Stimulated activated CD4-positive, alpha-beta T cell treated with anti-CD3 and anti-CD28 coated beads, Interleukin-2, amount 100 ng/mL, for 24 hours (primary cell): Measurements from ENCODE around the gene IRF3.
A peak's percentile ranks its signal among the peaks of the same experiment; 100 is the strongest.

Source experiments
- DNase-seq, 2 donors: peaks; one replicate each; pipeline ENCODE4 v3.0.0-alpha.2; 2020

The IRF3 gene

GRCh38 chr19:49687150-49687549, 21.5 kb upstream of the IRF3 start:
- no peak for DNase-seq

GRCh38 chr19:49686503-49687088, 20.9 kb upstream of the IRF3 start:
- DNase-seq, result no peak

- DNase-seq, result no peak
These were observed 20.2 kb upstream of the IRF3 start for GRCh38 chr19:49685845-49686332.

DNA sequence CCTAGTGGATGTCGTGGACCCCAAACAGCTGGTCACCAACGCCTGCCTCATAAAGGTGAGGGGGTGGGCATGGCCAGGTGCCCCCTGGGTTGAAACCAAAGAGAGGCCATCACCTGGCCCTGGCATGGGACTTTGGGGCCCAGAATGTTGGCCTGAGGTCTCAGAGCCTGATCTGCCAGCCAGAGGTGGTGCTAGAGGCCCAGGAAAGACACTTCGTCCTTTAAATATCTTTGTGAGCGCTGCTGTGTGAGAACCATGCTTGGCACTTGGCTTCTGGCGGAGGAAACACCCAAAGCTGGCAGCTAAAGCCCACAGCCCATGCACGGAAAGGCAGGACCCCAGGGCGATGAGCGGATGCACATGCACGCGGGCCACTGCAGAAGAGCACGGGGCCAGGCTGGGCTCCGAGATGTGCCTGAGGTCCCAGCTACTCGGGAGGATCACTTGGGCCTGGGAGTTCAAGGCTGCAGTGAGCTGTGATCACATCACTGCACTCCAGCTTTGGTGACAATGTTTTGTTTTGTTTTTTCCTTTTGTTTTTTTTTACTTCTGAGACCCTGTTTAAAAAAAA, 19.4 kb upstream of the IRF3 start:
- no peak for DNase-seq

DNA sequence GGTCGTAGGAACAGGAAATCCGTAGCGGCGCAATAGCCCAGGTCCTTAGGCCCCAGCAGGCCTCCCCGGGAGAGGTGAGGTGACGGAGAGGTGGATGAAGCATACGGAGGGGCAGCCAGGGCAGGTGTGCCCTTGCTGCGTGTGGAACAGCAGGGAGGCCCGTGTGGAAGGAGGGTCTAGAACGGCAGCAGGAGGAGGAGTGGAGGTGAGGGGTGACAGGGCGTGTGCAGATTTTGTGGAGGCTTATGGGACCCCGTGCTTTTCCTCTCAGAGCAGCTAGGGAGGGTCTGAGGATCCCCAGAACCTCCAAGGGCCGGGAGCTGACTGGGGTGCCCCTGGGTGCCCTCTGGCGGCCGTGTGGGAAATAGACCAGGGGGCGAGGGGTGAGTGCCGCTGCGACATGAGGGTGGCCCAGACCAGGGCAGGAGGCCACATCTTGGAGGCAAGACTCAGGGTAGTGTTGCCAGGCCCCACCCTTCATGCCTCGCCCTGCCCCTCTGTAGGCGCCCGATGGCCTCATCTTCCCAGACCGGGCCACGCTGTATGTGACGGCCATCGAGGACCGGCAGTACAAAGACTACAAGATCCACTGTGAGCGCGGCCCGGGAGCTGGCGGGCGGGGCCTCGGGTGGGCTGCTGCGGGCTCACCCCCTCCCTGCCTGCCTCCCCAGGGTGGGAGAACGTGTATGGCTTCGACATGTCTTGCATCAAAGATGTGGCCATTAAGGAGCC, 18.8 kb upstream of the IRF3 start:
- no peak for DNase-seq

DNA sequence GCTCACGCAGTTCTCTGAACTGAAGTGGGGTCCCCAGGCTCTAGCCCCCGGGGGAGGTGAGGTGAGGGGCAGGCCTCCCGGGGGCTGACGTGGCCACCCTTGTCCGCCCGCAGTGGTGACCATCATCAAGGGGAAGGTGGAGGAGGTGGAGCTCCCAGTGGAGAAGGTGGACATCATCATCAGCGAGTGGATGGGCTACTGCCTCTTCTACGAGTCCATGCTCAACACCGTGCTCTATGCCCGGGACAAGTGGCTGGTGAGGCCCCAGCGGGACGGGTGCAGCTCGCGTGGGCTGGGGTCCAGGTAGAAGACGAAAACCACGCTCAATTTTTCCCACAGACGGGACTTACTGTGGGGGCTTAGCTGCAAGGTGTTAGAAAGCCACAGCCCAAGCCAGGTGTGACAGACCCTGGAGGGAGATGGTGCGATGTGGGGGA, 18.2 kb upstream of the IRF3 start:
- DNase-seq, result no peak

GRCh38 chr19:49682274-49682673, 16.6 kb upstream of the IRF3 start:
- DNase-seq, result no peak

DNA sequence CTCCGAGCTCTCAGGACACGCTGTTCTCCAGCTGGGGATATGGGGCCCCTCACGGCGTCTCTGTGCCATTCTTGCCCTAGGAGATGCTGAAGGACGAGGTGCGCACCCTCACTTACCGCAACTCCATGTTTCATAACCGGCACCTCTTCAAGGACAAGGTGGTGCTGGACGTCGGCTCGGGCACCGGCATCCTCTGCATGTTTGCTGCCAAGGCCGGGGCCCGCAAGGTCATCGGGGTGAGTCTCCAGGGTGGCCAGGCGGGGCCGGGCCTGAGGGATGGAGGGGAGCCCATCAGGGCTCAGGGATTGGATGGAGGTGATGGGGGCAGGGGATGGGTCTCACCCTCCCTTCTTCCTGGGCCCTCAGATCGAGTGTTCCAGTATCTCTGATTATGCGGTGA, 16.2 kb upstream of the IRF3 start:
- no peak for DNase-seq

DNA sequence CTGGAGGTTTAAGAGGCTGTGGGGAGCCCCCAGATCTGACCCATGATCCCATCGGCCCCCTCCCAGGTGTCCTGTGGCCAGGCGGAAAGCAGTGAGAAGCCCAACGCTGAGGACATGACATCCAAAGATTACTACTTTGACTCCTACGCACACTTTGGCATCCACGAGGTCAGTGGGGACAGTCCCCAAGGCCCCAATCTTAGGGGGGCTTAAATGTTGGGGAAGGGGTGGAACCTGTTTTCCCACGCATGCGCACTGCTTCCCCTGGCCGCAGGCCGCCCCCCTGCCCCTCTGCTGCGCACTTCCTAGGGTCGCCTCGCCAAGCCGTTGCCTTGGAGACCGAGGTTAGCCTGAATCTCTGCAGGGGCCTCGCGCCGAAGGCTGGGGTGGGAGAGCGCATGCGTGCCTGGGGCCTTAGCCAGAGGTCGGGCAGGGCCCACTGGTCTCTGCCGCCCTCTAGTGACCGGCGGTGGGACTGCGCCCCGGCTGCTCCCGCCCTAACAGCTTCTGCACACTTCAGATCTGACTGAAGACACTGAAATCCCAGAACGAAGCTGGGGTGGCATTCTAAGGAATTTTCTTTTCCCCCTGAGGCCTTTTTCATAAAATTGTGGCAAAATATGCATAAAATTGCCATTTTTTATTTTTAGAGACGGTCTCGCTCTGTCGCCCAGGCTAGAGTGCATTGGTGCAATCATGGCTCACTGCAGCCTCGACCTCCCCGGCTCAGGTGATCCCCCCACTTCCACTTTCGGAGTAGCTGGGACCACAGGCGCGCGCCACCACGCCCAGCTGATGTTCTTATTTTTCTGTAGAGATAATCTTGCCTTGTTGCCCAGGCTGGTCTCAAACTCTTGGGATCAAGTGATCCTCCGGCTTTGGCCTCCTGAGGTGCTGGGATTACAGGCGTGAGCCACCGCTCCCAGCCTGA, 15.0 kb upstream of the IRF3 start:
- peak; percentile 98 for DNase-seq

DNA sequence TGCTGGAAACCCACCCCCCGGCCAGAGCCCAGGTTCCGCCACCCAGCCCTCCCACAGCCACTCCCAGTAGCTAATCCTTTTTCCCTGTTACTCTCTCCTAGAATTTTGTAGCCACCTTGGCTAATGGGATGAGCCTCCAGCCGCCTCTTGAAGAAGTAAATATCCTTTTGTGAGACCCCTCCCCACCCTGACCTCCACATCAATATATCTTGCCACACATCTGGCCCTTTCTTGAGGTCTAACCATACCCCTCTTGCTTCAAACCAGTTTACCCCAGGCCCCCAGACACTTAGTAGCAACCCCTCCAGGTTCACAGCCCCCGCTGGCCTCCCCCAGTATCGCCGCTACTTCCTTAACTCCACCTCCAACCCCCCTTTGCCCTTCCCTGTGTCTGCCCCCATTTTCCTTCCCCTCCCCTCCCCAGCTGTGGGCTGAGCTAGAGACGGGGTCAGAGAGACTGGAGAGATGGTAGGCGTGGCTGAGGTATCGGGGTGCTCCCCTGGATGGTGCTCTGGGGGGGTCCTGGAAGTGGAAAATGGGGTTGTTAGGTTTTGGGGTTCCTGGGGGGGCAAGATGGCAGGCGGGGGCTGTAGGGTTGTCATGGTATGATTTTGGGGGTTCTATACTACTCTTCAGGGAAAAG, 14.2 kb upstream of the IRF3 start:
- DNase-seq, result no peak

- DNase-seq, result no peak
These were observed 13.5 kb upstream of the IRF3 start for GRCh38 chr19:49678985-49679770.

- peak; percentile 82 to 88 for DNase-seq
These were observed 12.4 kb upstream of the IRF3 start for GRCh38 chr19:49677901-49678674.

DNA sequence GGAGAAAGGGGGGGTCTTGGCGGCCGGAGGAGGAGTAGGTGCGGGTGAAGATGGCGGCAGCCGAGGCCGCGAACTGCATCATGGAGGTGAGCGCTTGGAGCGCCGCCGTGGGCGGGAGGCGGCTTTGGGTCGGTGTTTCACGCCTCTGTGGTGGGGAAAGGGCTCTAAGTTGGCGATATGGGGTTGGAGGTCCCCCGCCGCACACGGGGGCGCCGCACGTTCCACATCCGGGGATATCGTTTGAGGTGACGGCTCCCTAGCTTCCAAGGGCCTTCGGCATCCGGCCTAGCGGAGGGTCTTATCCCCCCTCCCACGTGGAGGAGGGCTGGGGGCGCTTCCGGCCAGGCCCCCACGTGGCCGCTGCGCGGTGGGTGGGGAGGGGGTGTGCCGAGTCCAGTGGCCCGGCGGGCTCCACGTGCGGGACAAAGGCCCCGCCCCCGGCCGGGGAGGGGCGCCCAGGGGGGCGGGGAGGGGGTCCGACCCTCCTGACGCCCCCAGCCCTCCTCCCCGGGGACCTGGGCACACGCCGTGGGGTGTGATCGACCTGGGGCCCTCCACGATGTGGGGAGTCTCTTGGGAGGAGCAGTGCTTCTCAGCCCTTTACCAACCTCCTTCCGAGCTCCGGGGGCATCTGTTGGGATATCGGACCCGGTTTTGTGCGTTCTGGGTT, 11.7 kb upstream of the IRF3 start, which contains the start of gene PRMT1:
TSS of gene PRMT1 (plus strand) at position 41 of the 670 bp plus-strand sequence. CDS start at position 51, 10 bp downstream.
- peak; percentile 60 to 67 for DNase-seq

GRCh38 chr19:49676784-49677230, 11.2 kb upstream of the IRF3 start:
- peak; percentile 99 for DNase-seq

- DNase-seq, result peak in 1 of 2 donors; percentile 42
These were observed 10.6 kb upstream of the IRF3 start for GRCh38 chr19:49676136-49676783.

GRCh38 chr19:49672131-49672919, 6.7 kb upstream of the IRF3 start:
- DNase-seq, result peak; percentile 82 to 83

GRCh38 chr19:49669516-49669915, 3.9 kb upstream of the IRF3 start:
- DNase-seq, result no peak

- DNase-seq, result no peak
These were observed 1.8 kb upstream of the IRF3 start for GRCh38 chr19:49667473-49667872.

DNA sequence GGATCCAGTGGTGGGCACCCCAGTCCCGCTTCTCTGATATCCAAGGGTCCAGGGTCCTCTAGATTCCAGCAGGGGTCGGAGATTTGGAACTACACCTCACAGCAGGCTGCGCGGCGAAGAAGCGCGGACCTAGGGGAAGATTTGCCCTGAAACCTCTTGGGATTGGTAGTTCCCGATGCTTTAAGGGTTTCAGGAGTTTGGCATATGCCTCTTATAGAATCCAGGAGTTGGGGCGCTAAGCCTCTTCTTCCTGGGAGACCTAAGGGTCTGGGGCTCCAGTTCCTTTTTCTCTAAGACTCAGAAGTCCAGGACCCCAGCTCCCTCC, 425 bp upstream of the IRF3 start:
- DNase-seq, result no peak
